ENCODE results near the gene FAM72C.
"Not testable (repeated sequence)": the region's sequence is repeated elsewhere in the genome, so short reads cannot be mapped to it uniquely, and the experiment has no call there.

FAM72C gene

GRCh38 chr1:143993301-143993907 lies 21.6 kb upstream of the FAM72C start:
- not testable (repeated sequence) for H3K9me3 Mint-ChIP-seq; H3K27ac Mint-ChIP-seq; H3K4me3 Mint-ChIP-seq; H3K27me3 Mint-ChIP-seq (ENCODE audit: low read depth); H3K36me3 Mint-ChIP-seq (ENCODE audit: low read depth); H3K4me1 Mint-ChIP-seq (ENCODE audit: low read depth)

- not testable (repeated sequence) for H3K4me3 Mint-ChIP-seq; H3K4me1 Mint-ChIP-seq (ENCODE audit: low read depth); H3K36me3 Mint-ChIP-seq (ENCODE audit: low read depth); H3K27me3 Mint-ChIP-seq (ENCODE audit: low read depth); H3K9me3 Mint-ChIP-seq; H3K27ac Mint-ChIP-seq
Measured at GRCh38 chr1:143990699-143991098, 18.9 kb upstream of the FAM72C start.

- not testable (repeated sequence) for H3K27me3 Mint-ChIP-seq (ENCODE audit: low read depth); H3K27ac Mint-ChIP-seq; H3K4me3 Mint-ChIP-seq; H3K4me1 Mint-ChIP-seq (ENCODE audit: low read depth); H3K36me3 Mint-ChIP-seq (ENCODE audit: low read depth); H3K9me3 Mint-ChIP-seq
Measured at GRCh38 chr1:143989719-143990118, 17.9 kb upstream of the FAM72C start.

GRCh38 chr1:143989427-143989712 lies 17.6 kb upstream of the FAM72C start:
- H3K27ac Mint-ChIP-seq; H3K9me3 Mint-ChIP-seq; H3K36me3 Mint-ChIP-seq (ENCODE audit: low read depth); H3K4me3 Mint-ChIP-seq; H3K27me3 Mint-ChIP-seq (ENCODE audit: low read depth); H3K4me1 Mint-ChIP-seq (ENCODE audit: low read depth): not testable (repeated sequence)

GRCh38 chr1:143988602-143989426 lies 17.0 kb upstream of the FAM72C start:
- not testable (repeated sequence) for H3K4me3 Mint-ChIP-seq; H3K27ac Mint-ChIP-seq; H3K27me3 Mint-ChIP-seq (ENCODE audit: low read depth); H3K4me1 Mint-ChIP-seq (ENCODE audit: low read depth); H3K36me3 Mint-ChIP-seq (ENCODE audit: low read depth); H3K9me3 Mint-ChIP-seq

- not testable (repeated sequence) for H3K36me3 Mint-ChIP-seq (ENCODE audit: low read depth); H3K4me3 Mint-ChIP-seq; H3K9me3 Mint-ChIP-seq; H3K27me3 Mint-ChIP-seq (ENCODE audit: low read depth); H3K27ac Mint-ChIP-seq; H3K4me1 Mint-ChIP-seq (ENCODE audit: low read depth)
Measured at GRCh38 chr1:143987868-143988267, 16.1 kb upstream of the FAM72C start.

- H3K27me3 Mint-ChIP-seq (ENCODE audit: low read depth); H3K9me3 Mint-ChIP-seq; H3K27ac Mint-ChIP-seq; H3K36me3 Mint-ChIP-seq (ENCODE audit: low read depth); H3K4me3 Mint-ChIP-seq; H3K4me1 Mint-ChIP-seq (ENCODE audit: low read depth): not testable (repeated sequence)
Measured at GRCh38 chr1:143984721-143985473, 13.1 kb upstream of the FAM72C start.

- H3K9me3 Mint-ChIP-seq; H3K27me3 Mint-ChIP-seq (ENCODE audit: low read depth); H3K4me1 Mint-ChIP-seq (ENCODE audit: low read depth); H3K36me3 Mint-ChIP-seq (ENCODE audit: low read depth): not testable (repeated sequence)
- Mint-ChIP-seq H3K4me3 (peak overlapping the region; percentile 86), H3K27ac (peak overlapping the region; percentile 79)
Measured at GRCh38 chr1:143974416-143974815, 2.6 kb upstream of the FAM72C start.

- H3K4me1 Mint-ChIP-seq (ENCODE audit: low read depth); H3K27me3 Mint-ChIP-seq (ENCODE audit: low read depth); H3K36me3 Mint-ChIP-seq (ENCODE audit: low read depth); H3K9me3 Mint-ChIP-seq: not testable (repeated sequence)
- H3K4me3 Mint-ChIP-seq = peak overlapping the region; percentile 93
- peak overlapping the region; percentile 84 for H3K27ac Mint-ChIP-seq
Measured at GRCh38 chr1:143973876-143974414, 2.2 kb upstream of the FAM72C start.

GRCh38 chr1:143972753-143973326 lies 1.1 kb upstream of the FAM72C start:
- H3K9me3 Mint-ChIP-seq; H3K27ac Mint-ChIP-seq; H3K4me3 Mint-ChIP-seq; H3K36me3 Mint-ChIP-seq (ENCODE audit: low read depth); H3K4me1 Mint-ChIP-seq (ENCODE audit: low read depth); H3K27me3 Mint-ChIP-seq (ENCODE audit: low read depth): not testable (repeated sequence)

GRCh38 chr1:143965860-143966259 lies 5.9 kb downstream of the FAM72C start:
- not testable (repeated sequence) for H3K4me3 Mint-ChIP-seq; H3K36me3 Mint-ChIP-seq (ENCODE audit: low read depth); H3K27ac Mint-ChIP-seq; H3K9me3 Mint-ChIP-seq; H3K27me3 Mint-ChIP-seq (ENCODE audit: low read depth); H3K4me1 Mint-ChIP-seq (ENCODE audit: low read depth)

GRCh38 chr1:143964294-143964693 lies 7.5 kb downstream of the FAM72C start:
- not testable (repeated sequence) for H3K36me3 Mint-ChIP-seq (ENCODE audit: low read depth); H3K9me3 Mint-ChIP-seq; H3K4me1 Mint-ChIP-seq (ENCODE audit: low read depth); H3K4me3 Mint-ChIP-seq; H3K27ac Mint-ChIP-seq; H3K27me3 Mint-ChIP-seq (ENCODE audit: low read depth)

- H3K4me3 Mint-ChIP-seq; H3K4me1 Mint-ChIP-seq (ENCODE audit: low read depth); H3K36me3 Mint-ChIP-seq (ENCODE audit: low read depth); H3K27ac Mint-ChIP-seq; H3K27me3 Mint-ChIP-seq (ENCODE audit: low read depth); H3K9me3 Mint-ChIP-seq: not testable (repeated sequence)
Measured at GRCh38 chr1:143955930-143956329, 15.9 kb downstream of the FAM72C start.

GRCh38 chr1:143952913-143953312 lies 18.9 kb downstream of the FAM72C start:
- H3K27me3 Mint-ChIP-seq (ENCODE audit: low read depth); H3K4me3 Mint-ChIP-seq; H3K9me3 Mint-ChIP-seq; H3K27ac Mint-ChIP-seq; H3K36me3 Mint-ChIP-seq (ENCODE audit: low read depth); H3K4me1 Mint-ChIP-seq (ENCODE audit: low read depth): not testable (repeated sequence)
